Loucy (cell line): ENCODE results near the gene CAPSL.

Experiments used
- H2AFZ ChIP-seq: fragments of 200-600 bp; sonication (generic); 2 replicates; pipeline ENCODE4 v1.6.0; 2016; ENCODE audit warnings: antibody characterized with exemption, mild to moderate bottlenecking, low read length, moderate library complexity
- H3F3A ChIP-seq: fragments of 200-600 bp; 2 replicates; pipeline ENCODE4 v1.6.0; 2016; ENCODE audit warnings: antibody characterized with exemption, low read depth, mild to moderate bottlenecking
- H3K27me3 ChIP-seq: fragments of 200-600 bp; sonication (generic); 2 replicates; pipeline ENCODE4 v1.6.1; 2014; ENCODE audit warnings: low read length, mild to moderate bottlenecking; ENCODE audit not compliant: insufficient read depth, poor library complexity, severe bottlenecking
- H3K36me3 ChIP-seq: fragments of 200-600 bp; sonication (generic); 2 replicates; pipeline ENCODE4 v1.6.1; 2016; ENCODE audit warnings: low read length; ENCODE audit not compliant: insufficient read depth
- H3K4me1 ChIP-seq: fragments of 200-600 bp; sonication (generic); 2 replicates; pipeline ENCODE4 v1.5.1; 2014; ENCODE audit warnings: low read length, mild to moderate bottlenecking; ENCODE audit not compliant: insufficient read depth, poor library complexity, severe bottlenecking
- H3K4me2 ChIP-seq: fragments of 200-600 bp; sonication (generic); 2 replicates; pipeline ENCODE4 v1.6.0; 2014; ENCODE audit warnings: antibody characterized with exemption, low read length, low read depth, mild to moderate bottlenecking; ENCODE audit not compliant: poor library complexity, severe bottlenecking
- H3K4me3 ChIP-seq: fragments of 200-600 bp; sonication (generic); 2 replicates; pipeline ENCODE4 v1.5.1; 2014; ENCODE audit warnings: low read length, mild to moderate bottlenecking, mixed read lengths; ENCODE audit not compliant: poor library complexity, severe bottlenecking
- H3K79me2 ChIP-seq: fragments of 200-600 bp; sonication (generic); 2 replicates; pipeline ENCODE4 v1.6.1; 2014; ENCODE audit warnings: low read length; ENCODE audit not compliant: insufficient read depth
- H3K9ac ChIP-seq: fragments of 200-600 bp; sonication (generic); 2 replicates; pipeline ENCODE4 v1.6.0; 2014; ENCODE audit warnings: mild to moderate bottlenecking, low read depth, low read length, moderate library complexity; ENCODE audit not compliant: poor library complexity, severe bottlenecking
- H3K9me2 ChIP-seq: fragments of 200-600 bp; sonication (generic); replicated peaks from 2 replicates; pipeline ENCODE4 v1.6.1; 2016; ENCODE audit warnings: low read depth, low read length, mixed read lengths
- H3K9me3 ChIP-seq: fragments of 200-600 bp; sonication (generic); 2 replicates; pipeline ENCODE4 v1.6.1; 2014; ENCODE audit warnings: mild to moderate bottlenecking, antibody characterized with exemption, low read length, low read depth; ENCODE audit not compliant: insufficient read depth
- H4K20me1 ChIP-seq: fragments of 200-600 bp; sonication (generic); 2 replicates; pipeline ENCODE4 v1.6.0; 2014; ENCODE audit warnings: antibody characterized with exemption, low read length, mild to moderate bottlenecking; ENCODE audit not compliant: insufficient read depth, poor library complexity, severe bottlenecking
- CTCF ChIP-seq: fragments of 200-600 bp; sonication (generic); conservative IDR thresholded peaks from 2 replicates; pipeline ENCODE4 v1.5.1; 2014; ENCODE audit warnings: mild to moderate bottlenecking, antibody characterized with exemption, low read length
- EZH2phosphoT487 ChIP-seq: fragments of 200-600 bp; IDR thresholded peaks from 2 replicates; pipeline ENCODE4 v1.6.1; 2018; ENCODE audit warnings: antibody characterized with exemption, mild to moderate bottlenecking, moderate library complexity, borderline replicate concordance

Gene CAPSL

DNA sequence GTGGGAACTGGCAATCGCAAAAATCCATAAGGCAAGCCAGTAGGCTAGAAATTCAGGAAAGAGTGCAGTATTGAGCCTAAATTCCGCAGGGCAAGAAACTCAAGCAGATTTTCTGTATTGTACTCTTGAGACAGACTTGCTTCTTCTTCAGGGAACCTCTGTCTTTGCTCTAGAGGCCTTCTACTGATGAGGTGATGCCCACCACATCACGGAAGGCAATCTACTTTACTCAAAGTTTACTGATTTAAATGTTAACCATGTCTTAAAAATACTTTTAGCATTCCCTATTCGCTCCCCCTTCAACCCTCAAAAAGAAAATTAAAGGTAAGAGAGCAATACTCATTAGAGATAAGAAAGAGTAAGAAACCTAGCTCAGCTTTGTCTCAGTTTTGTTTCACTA is 70.4 kb downstream of the CAPSL start:
- no peaks in the 10 kb centered on the region for H3K79me2 ChIP-seq
- TF ChIP-seq EZH2phosphoT487: no peak
- TF ChIP-seq CTCF: no peak
- no peaks in the 10 kb centered on the region for H3K36me3 ChIP-seq
- H3K4me1 ChIP-seq: no peaks in the 10 kb centered on the region
- H3K27me3 ChIP-seq: no peaks in the 10 kb centered on the region
- H2AFZ ChIP-seq: no peak overlapping the region
- no peak overlapping the region for H3K4me2 ChIP-seq
- no peaks in the 10 kb centered on the region for H3F3A ChIP-seq
- H3K9me3 ChIP-seq: peaks cover 2% of the 10 kb centered on the region; the same call in 1 of the 2 replicates
- no peaks in the 10 kb centered on the region for H4K20me1 ChIP-seq
- no peaks in the 10 kb centered on the region for H3K9me2 ChIP-seq
- no peak overlapping the region for H3K9ac ChIP-seq
- no peak overlapping the region for H3K4me3 ChIP-seq

- Histone ChIP-seq H3F3A (no peaks in the 10 kb centered on the region), H3K79me2 (no peaks in the 10 kb centered on the region), H3K27me3 (no peaks in the 10 kb centered on the region), H3K9me3 (peaks cover 2% of the 10 kb centered on the region; the same call in 1 of the 2 replicates), H3K4me3 (no peak overlapping the region), H3K4me1 (peaks cover 7% of the 10 kb centered on the region), H3K9me2 (no peaks in the 10 kb centered on the region), H4K20me1 (no peaks in the 10 kb centered on the region), H3K36me3 (no peaks in the 10 kb centered on the region), H3K9ac (no peak overlapping the region), H3K4me2 (no peak overlapping the region), H2AFZ (no peak overlapping the region)
- TF ChIP-seq CTCF (no peak), EZH2phosphoT487 (no peak)
These were observed 75.3 kb downstream of the CAPSL start for GRCh38 chr5:35863159-35863558.

DNA sequence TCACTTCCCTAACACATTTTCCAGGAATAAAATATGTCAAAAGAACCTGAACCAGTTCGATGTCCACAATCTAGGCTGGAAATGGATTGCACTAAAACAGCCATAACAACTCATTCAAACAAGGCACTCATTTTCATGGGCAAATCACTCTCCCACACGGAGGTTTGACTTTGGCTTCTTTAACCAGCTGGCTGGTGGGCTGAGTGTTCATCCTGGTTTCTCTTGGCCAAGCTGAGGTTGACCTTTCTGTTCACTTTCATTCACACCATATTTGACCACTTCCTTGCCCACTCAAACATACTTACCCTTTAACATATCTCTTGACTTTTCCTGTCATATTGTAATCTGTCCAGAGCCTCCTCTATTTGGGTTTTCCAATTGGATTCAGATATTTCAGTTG is 76.3 kb downstream of the CAPSL start:
- H3K79me2 ChIP-seq: no peaks in the 10 kb centered on the region
- no peak overlapping the region for H3K9ac ChIP-seq

More for the DNA sequence above, 76.3 kb downstream of the CAPSL start:
- Histone ChIP-seq H3K9me2 (no peaks in the 10 kb centered on the region), H3K4me1 (peaks cover 18% of the 10 kb centered on the region), H3F3A (no peaks in the 10 kb centered on the region), H4K20me1 (no peaks in the 10 kb centered on the region), H3K27me3 (no peaks in the 10 kb centered on the region), H3K36me3 (no peaks in the 10 kb centered on the region), H3K9me3 (peaks cover 2% of the 10 kb centered on the region; the same call in 1 of the 2 replicates), H2AFZ (no peak overlapping the region), H3K4me2 (no peak overlapping the region), H3K4me3 (no peak overlapping the region)
- TF ChIP-seq CTCF (no peak), EZH2phosphoT487 (no peak)
